SH-SY5Y (cell line): Measurements from ENCODE around the gene YIPF2.

Experiments used
- GATA2 ChIP-seq: IDR thresholded peaks from 2 replicates; pipeline ENCODE4 v1.6.1; 2011; ENCODE audit warnings: mild to moderate bottlenecking, low read depth, low read length
- GATA3 ChIP-seq: IDR thresholded peaks from 2 replicates; pipeline ENCODE4 v1.6.1; 2011; ENCODE audit warnings: low read depth, mild to moderate bottlenecking, low read length, moderate library complexity

DNA sequence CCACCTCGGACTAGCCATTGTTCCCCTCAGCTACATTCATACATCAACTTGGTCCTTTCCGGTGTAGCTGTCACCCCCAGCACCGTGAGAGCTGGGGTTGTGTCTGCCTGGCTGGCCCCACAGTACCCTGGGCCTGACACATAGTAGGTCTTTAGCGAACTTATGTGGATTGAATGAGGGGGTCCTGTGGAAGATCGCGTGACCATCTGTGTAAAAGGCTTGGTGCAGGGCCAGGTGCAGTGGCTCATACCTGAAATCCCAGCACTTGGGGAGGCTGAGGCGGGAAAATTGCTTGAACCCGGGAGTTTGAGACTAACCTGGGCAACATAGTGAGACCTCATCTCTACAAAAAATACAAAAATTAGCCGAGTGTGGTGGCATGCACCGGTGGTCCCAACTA lies 34.4 kb upstream of the YIPF2 start:
- TF ChIP-seq GATA3 (no peak), GATA2 (no peak)
